Left renal cortex interstitium (tissue), 4 donors: ENCODE measurements around the gene CDS2. TPM values are rescaled to one million over a fixed set of nuclear protein-coding genes. Genes with fewer than 3 reads are reported as not detected.

ENCODE experiments used
- DNase-seq, 4 donors: peaks; one replicate each; pipeline ENCODE4 v3.0.0-alpha.2; 2013; ENCODE audit warnings: low read depth in 4 of 4, low spot score in 2 of 4, missing footprints in 1 of 4
- polyA plus RNA-seq, 4 donors: library from polyadenylated mRNA; unstranded; fragments of 120-200 nt; gene quantifications; one replicate each; pipeline ENCODE4 v1.2.1, GENCODE V29; 2013; ENCODE audit not compliant: insufficient read length in 4 of 4

The CDS2 gene
- polyA plus RNA-seq, 4 donors = 32.1 to 37.6 (median 33.8) TPM

DNA sequence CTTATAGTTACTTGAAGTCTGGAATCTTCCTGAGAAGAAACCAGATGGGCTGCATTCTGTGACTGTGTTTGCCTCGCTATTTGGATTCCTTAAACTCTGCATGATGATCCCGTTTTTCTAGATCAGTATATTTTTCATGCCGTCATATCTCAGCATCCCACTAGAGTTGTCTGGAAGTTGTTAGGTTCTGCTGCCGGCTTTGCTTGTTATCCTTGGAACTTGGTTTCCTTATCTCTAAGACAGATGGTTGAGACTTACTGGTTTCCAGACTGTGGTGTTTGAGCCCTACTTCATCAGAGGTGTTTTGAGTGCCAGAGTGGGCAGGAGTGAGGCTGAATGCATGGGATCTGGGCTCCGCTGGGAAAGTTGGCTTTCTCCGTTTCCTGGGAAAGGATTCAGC lies 50.3 kb downstream of the CDS2 start:
- DNase-seq = no peak

- no peak for DNase-seq
These were observed 51.2 kb downstream of the CDS2 start for GRCh38 chr20:5178046-5178445.

- no peak for DNase-seq
These were observed 53.6 kb downstream of the CDS2 start for GRCh38 chr20:5180421-5180820.

GRCh38 chr20:5180933-5181332 lies 54.1 kb downstream of the CDS2 start:
- no peak for DNase-seq

- no peak for DNase-seq
These were observed 54.7 kb downstream of the CDS2 start for GRCh38 chr20:5181492-5181891.

GRCh38 chr20:5181958-5182357 lies 55.1 kb downstream of the CDS2 start:
- DNase-seq = no peak

DNA sequence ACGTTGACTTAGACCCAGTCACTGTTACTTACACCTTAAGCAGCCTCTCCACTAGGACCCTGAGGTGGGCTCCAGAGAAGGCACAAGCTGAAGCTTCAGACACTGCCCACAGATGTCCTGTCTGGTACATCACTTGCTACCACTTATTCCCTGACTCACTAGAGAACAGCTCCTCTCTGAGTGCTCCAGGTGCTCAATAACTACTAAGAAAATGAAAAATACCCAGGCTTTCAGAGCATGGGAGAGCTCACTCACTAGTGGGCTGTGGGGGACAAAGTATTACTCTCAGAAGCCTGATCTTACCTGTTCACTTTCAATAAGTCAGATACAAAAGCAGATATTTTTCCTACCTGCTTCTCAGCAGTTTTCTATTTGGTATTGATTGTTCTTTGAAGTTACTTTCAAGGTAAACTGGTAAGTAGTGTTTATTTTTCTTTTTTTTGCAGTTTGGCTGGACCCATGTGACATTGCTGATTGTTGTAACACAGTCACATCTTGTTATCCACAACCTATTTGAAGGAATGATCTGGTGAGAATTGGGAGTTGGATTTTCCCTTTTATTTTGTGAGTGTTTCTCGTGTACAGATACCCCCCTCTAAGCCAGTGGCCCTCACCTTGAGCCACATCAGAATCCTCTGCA lies 55.9 kb downstream of the CDS2 start:
- DNase-seq = no peak

DNA sequence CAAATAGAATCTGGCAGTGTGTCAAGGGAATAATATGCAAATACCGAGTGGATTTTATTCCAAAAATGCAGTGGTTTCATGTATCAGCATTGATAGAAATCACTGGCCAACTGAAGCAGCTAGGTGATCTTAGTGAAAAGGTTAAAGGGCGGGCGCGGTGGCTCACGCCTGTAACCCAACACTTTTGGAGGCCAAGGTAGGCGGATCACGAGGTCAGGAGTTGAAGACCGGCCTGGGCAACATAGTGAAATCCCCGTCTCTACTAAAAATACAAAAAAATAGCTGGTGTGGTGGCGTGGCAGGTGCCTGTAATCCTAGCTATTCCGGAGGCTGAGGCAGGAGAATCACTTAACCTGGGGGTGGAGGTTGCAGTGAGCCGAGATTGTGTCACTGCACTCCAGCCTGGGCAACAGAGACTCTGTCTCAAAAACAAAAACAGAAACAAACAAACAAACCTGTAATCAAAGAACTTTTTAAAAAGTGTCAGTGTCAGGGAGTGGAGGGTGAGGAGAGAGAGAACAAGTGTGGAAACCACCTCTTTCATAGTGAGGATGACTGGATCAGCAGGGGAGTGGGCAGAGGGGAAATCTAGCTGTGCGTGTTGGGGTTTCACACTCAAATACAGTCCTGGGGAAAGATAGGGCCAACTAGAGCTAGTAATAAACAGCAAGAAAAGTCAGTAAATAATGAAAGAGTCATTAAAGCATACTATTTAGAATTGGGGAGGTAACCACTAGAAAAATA lies 57.1 kb downstream of the CDS2 start:
- DNase-seq = no peak

GRCh38 chr20:5184684-5185083 lies 57.9 kb downstream of the CDS2 start:
- DNase-seq = no peak

DNA sequence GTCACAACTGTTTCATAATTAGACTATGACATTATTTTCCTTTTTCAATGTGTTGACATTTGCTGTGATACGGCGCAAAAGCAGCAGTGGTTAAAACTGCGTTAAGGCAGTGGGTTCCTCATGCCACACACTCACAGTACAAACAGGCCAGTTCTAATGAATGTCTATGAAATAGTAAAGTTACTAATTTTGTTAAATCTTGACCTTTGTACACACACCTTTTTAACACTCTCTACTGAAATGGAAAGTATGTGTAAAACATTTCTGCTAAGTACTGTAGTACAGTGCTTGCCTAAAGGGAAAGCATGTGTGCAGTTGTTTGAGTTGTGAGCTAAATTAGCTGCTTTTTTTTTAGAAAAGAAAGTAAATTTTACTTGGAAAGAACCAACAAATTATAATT lies 60.3 kb downstream of the CDS2 start:
- no peak for DNase-seq

DNA sequence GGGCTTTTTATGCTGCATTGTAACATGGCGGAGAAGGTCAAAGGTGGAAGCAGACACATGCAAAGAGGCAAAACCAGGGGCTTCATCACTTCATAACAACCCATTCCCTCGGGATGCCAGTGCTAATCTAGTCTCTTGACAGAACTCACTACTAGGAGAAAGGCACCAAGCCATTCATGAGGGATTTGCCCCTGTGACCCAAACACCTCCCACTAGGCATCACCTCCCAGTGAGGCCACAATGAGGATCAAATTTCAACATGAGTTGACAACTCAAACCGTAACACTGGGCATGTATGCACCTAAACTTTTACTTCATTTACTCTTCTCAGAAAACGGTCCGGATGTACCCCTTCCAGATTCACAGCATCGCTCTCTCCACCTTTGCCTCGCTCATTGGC lies 61.9 kb downstream of the CDS2 start:
- no peak for DNase-seq

GRCh38 chr20:5189917-5190316 lies 63.1 kb downstream of the CDS2 start:
- no peak for DNase-seq

DNA sequence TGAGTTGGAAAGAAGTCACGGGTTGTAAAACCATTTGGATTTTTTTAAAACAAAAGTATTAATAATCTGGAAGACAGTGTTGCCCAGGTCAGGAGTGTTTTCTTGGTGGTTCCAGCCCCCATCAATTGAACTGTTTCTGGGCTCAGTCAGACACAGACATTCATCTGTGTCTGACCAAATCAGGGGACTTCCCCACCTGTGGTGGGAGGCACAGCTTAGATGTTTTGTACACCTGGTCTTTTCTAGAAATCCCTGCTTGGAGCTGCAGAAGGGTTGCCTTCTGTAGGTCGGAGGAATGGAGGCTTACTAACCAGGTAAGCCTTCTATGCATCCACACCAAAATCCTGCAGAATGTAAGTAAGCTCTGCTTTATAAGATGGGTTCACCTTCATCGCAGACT lies 63.6 kb downstream of the CDS2 start:
- DNase-seq = no peak

DNA sequence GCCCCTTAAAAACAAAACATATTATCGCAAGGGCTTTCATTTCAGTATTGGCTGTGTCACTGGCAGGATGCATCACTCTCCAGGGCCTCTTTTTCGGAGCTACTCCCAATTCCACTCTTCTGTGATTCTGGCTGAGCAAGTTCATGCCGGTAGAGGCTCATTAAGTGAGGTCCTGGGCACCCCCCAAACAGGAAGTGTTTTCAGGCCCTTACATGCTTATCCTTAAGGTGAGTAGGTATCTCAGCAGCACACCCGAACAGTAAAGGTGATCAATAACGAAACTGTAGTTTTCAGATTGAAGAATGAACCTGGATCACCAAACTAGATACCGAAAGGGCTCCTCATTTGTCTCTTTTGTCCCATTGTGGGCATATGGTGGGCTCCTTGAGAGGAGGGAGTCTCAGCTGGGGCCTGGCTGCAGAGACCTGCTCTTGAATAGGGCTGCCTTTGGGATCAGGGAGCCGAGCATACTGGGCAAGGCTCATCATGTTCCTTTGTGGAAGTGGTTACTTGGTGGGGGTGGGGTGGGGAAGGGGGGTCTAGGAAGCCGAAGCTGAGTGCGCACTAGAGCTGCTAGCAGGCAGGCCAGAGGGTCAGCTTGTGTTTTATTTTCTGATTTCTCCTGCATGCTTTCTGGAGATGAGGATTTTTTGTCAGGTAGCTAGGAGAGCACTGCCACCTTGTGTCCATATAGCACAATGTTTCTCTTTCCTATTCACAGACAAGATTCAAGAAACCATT lies 65.2 kb downstream of the CDS2 start:
- peak; percentile 29 to 69 (median 54) for DNase-seq

GRCh38 chr20:5192570-5193431 lies 66.0 kb downstream of the CDS2 start:
- no peak for DNase-seq

GRCh38 chr20:5195655-5196054 lies 68.8 kb downstream of the CDS2 start:
- DNase-seq = no peak

DNA sequence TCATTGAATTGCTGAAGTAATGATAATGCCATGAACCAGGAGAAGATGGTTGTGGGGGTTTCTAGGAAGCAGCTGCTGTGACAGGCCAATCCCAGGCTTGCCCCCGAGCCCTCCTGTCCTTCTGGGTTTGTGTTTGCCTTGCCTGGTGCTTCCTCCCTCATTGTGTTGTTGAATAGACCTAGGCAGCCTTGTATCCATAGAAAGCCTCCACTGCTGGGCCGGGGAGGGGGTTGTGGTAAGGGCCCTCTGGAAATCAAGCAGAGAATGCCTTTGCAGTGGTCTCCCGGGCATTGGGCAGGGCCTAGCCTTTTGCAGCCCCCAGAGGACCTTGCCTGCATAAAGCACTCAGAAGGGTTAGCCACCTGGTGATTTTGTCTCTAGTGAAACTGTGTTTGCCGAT lies 69.3 kb downstream of the CDS2 start:
- DNase-seq = no peak

DNA sequence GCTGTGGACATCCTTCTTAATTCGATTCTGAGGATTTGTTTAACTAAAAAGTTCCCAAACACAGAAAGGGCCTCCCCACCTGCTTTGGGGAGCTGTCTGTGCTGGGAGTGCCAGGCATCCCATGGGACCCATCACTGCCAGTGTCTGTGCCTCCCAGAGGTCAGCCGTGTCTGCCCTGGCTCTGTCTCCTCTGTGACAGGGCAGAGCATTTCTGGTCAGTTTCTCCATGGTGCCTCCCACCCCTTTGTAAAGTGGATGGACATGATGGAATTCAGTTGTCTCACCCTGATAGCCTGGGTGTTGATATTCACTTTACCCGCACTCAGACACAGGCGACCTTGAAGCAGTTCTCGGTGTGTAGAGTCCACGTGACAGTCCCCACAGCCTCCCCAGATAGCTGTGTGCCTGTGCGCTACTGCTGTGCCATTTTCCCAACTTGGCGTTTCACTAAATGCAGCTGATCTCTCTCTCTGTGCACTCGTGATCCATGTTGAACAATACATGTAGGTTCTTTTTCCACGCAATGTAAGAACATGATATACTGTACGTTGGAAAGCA lies 70.5 kb downstream of the CDS2 start:
- no peak for DNase-seq

GRCh38 chr20:5197847-5198650 lies 71.2 kb downstream of the CDS2 start:
- no peak for DNase-seq

GRCh38 chr20:5198651-5198924 lies 71.8 kb downstream of the CDS2 start:
- DNase-seq = no peak
